ENCODE results near the gene TRMT1.
A peak's percentile ranks its signal among the peaks of the same experiment; 100 is the strongest.
"Not testable (repeated sequence)": the region's sequence is repeated elsewhere in the genome, so short reads cannot be mapped to it uniquely, and the experiment has no call there.

TRMT1 gene

GRCh38 chr19:13116282-13117175 lies at the start of gene TRMT1:
TRMT1 (minus strand) TSS chr19:13116740; CDS start chr19:13116399, 341 bp downstream.
- peak; percentile 93 for DNase-seq (ENCODE audit: low spot score)

GRCh38 chr19:13166151-13166550 lies 49.6 kb upstream of the TRMT1 start:
- not testable (repeated sequence) for DNase-seq (ENCODE audit: low spot score)

GRCh38 chr19:13165162-13165997 lies 48.8 kb upstream of the TRMT1 start:
- DNase-seq (ENCODE audit: low spot score): no peak

- DNase-seq (ENCODE audit: low spot score): peak; percentile 80
Observed at GRCh38 chr19:13164343-13165161, 48.0 kb upstream of the TRMT1 start.

- peak; percentile 76 for DNase-seq (ENCODE audit: low spot score)
Observed at GRCh38 chr19:13163609-13164342, 47.2 kb upstream of the TRMT1 start.

GRCh38 chr19:13162724-13163608 lies 46.4 kb upstream of the TRMT1 start:
- DNase-seq (ENCODE audit: low spot score): peak; percentile 94

- DNase-seq (ENCODE audit: low spot score): no peak
Observed at GRCh38 chr19:13160557-13160956, 44.0 kb upstream of the TRMT1 start.

- DNase-seq (ENCODE audit: low spot score): no peak
Observed at GRCh38 chr19:13159713-13160112, 43.2 kb upstream of the TRMT1 start.

- peak; percentile 70 for DNase-seq (ENCODE audit: low spot score)
Observed at GRCh38 chr19:13155472-13156359, 39.2 kb upstream of the TRMT1 start.

GRCh38 chr19:13154911-13155471 lies 38.5 kb upstream of the TRMT1 start:
- DNase-seq (ENCODE audit: low spot score): no peak

- DNase-seq (ENCODE audit: low spot score): no peak
Observed at GRCh38 chr19:13154241-13154778, 37.8 kb upstream of the TRMT1 start.

GRCh38 chr19:13153569-13154240 lies 37.2 kb upstream of the TRMT1 start:
- DNase-seq (ENCODE audit: low spot score): peak; percentile 58

GRCh38 chr19:13152974-13153568 lies 36.5 kb upstream of the TRMT1 start:
- peak; percentile 92 for DNase-seq (ENCODE audit: low spot score)

- no peak for DNase-seq (ENCODE audit: low spot score)
Observed at GRCh38 chr19:13152356-13152973, 35.9 kb upstream of the TRMT1 start.

GRCh38 chr19:13151605-13152355 lies 35.2 kb upstream of the TRMT1 start:
- peak; percentile 96 for DNase-seq (ENCODE audit: low spot score)

GRCh38 chr19:13150931-13151604 lies 34.5 kb upstream of the TRMT1 start:
- DNase-seq (ENCODE audit: low spot score): no peak

All from D341Med (cell line).